Measurements from ENCODE around the gene SOBP.
A peak's percentile ranks its signal among the peaks of the same experiment; 100 is the strongest.

SOBP gene

DNA sequence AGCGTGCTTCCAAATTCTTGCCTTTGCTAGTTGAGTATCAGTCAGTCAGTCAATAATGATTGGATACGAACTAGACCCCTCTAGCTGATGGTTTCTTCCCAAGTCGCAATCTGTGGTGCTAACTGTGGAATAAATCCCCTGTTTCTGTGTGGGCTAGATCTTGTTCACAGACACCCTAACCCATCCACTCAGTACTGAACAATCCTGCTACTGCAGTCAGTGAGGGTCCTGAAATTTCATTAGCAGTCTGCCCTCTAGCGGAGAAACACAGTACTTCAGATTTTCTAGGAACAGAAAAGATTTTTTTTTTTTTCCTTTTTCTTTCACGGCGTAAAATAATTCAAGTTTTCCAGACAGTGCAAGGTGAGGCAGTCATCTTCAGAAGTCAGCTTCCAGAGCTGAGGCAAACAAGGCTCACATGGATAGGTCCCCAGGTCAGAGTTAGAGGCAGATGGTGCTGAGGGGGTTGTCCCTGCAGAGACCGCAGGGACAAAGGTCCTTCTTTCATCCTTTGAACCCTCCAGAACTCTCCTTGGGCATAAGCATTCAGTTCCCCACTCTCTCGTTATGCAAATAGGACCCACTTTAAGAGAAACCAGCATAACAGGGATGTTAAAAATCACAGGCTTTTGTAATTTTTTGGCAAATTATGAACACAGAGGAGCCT lies 214.6 kb downstream of the SOBP start:
- DNase-seq (ENCODE audit: low read depth) = peak; percentile 74
- no peak overlapping the region for H3K4me3 ChIP-seq (ENCODE audit: control insufficient read depth, low read depth, low read length)

DNA sequence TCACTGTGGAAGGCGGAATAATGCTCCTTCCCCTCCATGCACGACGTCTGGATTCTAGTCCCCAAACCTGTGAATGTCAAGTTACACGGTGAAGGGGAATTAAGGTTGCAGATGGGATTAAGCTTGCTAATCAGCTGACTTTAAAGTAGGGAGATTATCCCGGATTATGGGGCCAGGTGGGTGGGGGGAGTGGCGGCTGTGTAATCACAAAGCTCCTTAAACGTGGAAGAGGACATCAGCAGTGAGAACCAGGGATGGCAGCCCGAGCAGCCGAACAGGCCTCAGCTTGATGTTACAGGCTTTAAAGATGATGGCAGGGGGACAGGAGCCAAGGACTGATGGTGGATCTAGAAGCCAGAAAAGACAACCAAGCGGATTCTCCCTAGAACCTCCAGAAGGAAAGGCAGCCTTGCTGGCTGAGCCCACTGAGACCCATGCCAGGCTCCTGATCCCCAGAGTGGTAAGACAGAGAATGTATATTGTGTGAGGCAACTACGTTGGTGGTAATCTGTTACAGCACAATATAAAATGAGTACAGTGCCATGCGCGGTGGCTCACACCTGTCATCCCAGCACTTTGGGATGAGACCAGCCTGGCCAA lies 216.7 kb downstream of the SOBP start:
- DNase-seq (ENCODE audit: low read depth) = no peak
- TF ChIP-seq, protein P1, sequence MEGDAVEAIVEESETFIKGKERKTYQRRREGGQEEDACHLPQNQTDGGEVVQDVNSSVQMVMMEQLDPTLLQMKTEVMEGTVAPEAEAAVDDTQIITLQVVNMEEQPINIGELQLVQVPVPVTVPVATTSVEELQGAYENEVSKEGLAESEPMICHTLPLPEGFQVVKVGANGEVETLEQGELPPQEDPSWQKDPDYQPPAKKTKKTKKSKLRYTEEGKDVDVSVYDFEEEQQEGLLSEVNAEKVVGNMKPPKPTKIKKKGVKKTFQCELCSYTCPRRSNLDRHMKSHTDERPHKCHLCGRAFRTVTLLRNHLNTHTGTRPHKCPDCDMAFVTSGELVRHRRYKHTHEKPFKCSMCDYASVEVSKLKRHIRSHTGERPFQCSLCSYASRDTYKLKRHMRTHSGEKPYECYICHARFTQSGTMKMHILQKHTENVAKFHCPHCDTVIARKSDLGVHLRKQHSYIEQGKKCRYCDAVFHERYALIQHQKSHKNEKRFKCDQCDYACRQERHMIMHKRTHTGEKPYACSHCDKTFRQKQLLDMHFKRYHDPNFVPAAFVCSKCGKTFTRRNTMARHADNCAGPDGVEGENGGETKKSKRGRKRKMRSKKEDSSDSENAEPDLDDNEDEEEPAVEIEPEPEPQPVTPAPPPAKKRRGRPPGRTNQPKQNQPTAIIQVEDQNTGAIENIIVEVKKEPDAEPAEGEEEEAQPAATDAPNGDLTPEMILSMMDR (conservative IDR thresholded peaks at IDR 0.05; ENCODE audit: control insufficient read depth, insufficient read depth, low read depth, low read length) = no peak
- H3K4me3 ChIP-seq (ENCODE audit: control insufficient read depth, low read depth, low read length) = no peak overlapping the region

More for the DNA sequence above, 214.6 kb downstream of the SOBP start:
- TF ChIP-seq, protein P1 (conservative IDR thresholded peaks at IDR 0.05; ENCODE audit: control insufficient read depth, insufficient read depth, low read depth, low read length) = peak; percentile 83

DNA sequence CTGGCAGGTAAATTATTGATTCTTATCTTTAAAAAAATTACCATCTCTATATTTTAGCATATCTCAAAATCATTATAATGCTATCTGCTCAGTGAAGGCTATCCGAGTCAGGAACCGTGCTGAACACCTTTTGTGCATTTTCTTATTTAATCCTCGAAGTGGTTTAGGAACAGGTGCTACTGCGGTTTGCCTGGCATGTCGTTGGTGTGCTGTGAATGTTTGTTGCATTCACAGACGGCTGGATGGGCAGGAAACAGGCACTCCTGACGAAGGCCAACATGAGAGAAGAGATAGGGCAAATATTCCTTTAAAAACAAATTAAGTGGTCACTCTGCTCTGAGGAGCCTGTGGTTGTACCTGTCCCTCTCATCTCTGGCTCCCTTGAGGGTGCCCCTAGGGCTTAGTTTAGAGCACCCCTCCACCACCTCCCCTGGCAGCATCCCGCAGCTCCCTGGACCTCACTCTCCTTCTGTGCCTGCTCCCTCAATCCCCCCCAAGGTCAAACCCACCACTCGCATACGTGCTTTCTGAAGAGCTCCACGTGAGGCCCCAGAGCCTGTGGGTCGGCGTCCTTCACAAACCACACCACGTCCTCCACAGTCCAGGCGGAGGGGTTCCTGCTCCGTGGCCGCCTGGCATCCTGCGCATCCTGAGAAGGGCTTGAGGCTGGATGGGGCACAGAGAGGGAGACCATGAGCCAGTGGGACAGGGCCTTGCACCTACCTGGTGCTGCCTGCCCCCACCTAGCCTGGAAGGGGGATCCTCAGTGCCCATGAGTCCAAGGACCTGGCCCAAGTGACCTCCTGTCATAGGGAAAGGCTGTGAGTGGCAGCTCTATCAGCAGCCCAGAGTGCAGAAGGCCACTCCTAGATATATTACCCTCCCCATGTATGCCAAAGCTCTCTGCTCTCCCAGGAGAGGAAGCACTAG lies 217.7 kb downstream of the SOBP start:
- no peak for DNase-seq (ENCODE audit: low read depth)
- H3K4me3 ChIP-seq (ENCODE audit: control insufficient read depth, low read depth, low read length) = no peak overlapping the region
- TF ChIP-seq, protein P1 (conservative IDR thresholded peaks at IDR 0.05; ENCODE audit: control insufficient read depth, insufficient read depth, low read depth, low read length) = no peak

DNA sequence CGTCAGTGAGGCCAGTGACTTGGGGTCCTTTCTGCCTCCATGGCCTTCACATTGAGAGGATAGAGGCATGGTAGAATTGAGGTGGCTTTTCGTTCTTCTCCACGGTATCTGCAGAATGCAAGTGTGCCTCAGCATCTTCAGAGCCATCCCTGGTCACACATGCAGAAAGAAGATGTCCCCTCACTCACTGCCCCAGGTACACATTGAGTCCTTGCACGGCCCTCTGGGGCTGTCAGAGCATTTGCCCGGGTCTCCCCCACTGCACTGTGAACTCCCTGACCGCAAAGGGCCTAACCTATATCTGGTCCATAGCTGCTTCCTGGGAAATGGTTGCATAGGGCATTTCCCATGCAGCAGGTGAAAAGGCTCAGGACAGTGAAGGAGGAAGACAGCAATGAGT lies 218.5 kb downstream of the SOBP start:
- TF ChIP-seq, protein P1 (conservative IDR thresholded peaks at IDR 0.05; ENCODE audit: control insufficient read depth, insufficient read depth, low read depth, low read length) = no peak
- H3K4me3 ChIP-seq (ENCODE audit: control insufficient read depth, low read depth, low read length) = no peak overlapping the region
- no peak for DNase-seq (ENCODE audit: low read depth)

DNA sequence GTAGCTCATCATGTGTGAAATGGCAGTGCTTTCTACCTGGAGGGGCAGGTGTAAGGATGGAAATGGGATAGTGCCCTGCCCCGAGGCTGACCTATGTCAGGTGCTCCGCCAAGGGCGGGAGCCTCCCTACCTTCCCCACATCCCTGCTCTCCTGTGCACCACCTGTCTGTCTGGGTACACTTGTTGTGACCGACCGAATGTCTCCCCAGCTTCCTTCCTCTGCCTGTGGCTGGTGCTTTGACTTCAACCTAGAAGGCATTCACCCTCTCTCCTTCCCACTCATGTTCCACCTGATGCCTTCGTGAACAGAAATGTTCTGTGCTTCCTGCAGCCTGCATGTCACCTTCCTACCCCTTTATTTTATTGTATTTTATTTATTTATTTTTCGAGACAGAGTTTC lies 219.4 kb downstream of the SOBP start:
- TF ChIP-seq, protein P1 (conservative IDR thresholded peaks at IDR 0.05; ENCODE audit: control insufficient read depth, insufficient read depth, low read depth, low read length) = no peak
- no peak for DNase-seq (ENCODE audit: low read depth)
- H3K4me3 ChIP-seq (ENCODE audit: control insufficient read depth, low read depth, low read length) = no peak overlapping the region
